Suprapubic skin (tissue), 3 donors: ENCODE results near the gene LGALS4.
"Not testable (repeated sequence)": the region's sequence is repeated elsewhere in the genome, so short reads cannot be mapped to it uniquely, and the experiment has no call there.

Source experiments
- EP300 ChIP-seq: sonication (generic); formaldehyde crosslinking; IDR thresholded peaks from one replicate; pipeline ENCODE4 v1.6.1; 2017; ENCODE audit warnings: antibody characterized with exemption
- POLR2A ChIP-seq, 2 donors: fragments of 450-650 bp; IDR thresholded peaks; one replicate each; pipeline ENCODE4 v1.6.1; 2017; ENCODE audit warnings: antibody characterized with exemption in 2 of 2, mild to moderate bottlenecking in 2 of 2, moderate library complexity in 2 of 2
- TF ChIP-seq, protein P1 (sequence below), 2 donors: fragments of 200-600 bp in 1 of 2; fragments of 450-650 bp in 1 of 2; sonication (generic) in 1 of 2; IDR thresholded peaks; one replicate each; pipeline ENCODE4 v1.5.1; 2016 to 2019; ENCODE audit warnings: antibody characterized with exemption in 2 of 2, mild to moderate bottlenecking in 1 of 2, moderate library complexity in 1 of 2

DNA sequence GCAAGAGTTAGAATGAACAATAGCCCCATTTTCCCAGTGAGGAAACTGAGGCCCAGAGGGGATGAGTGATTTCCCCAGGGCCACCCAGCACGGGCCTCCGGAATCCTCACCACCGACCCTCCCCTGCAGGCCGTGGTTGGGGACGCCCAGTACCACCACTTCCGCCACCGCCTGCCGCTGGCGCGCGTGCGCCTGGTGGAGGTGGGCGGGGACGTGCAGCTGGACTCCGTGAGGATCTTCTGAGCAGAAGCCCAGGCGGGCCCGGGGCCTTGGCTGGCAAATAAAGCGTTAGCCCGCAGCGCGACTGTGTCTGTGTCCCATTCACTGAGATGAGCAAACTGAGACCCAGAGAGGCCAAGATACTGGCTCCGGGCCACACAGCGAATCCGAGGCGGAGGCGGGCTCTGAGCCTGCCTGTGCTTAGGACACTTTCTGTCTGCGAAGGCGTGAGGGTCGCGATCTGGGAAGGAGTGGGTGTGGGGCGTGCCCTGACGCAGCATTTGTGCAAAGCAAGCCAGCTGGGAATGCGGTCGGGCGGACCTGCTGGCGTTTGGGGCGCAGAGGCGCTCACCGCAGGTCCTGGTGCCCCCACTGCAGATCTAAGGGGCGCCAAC, 21.2 kb downstream of the LGALS4 start:
- TF ChIP-seq POLR2A (IDR thresholded peaks at IDR 0.05); EP300: not testable (repeated sequence)
- TF ChIP-seq, protein P1, sequence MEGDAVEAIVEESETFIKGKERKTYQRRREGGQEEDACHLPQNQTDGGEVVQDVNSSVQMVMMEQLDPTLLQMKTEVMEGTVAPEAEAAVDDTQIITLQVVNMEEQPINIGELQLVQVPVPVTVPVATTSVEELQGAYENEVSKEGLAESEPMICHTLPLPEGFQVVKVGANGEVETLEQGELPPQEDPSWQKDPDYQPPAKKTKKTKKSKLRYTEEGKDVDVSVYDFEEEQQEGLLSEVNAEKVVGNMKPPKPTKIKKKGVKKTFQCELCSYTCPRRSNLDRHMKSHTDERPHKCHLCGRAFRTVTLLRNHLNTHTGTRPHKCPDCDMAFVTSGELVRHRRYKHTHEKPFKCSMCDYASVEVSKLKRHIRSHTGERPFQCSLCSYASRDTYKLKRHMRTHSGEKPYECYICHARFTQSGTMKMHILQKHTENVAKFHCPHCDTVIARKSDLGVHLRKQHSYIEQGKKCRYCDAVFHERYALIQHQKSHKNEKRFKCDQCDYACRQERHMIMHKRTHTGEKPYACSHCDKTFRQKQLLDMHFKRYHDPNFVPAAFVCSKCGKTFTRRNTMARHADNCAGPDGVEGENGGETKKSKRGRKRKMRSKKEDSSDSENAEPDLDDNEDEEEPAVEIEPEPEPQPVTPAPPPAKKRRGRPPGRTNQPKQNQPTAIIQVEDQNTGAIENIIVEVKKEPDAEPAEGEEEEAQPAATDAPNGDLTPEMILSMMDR (IDR thresholded peaks at IDR 0.05) = not testable (repeated sequence)
